HEK293 (cell line): Measurements from ENCODE around the gene EYS.

ENCODE experiments used
- CTCF ChIA-PET: fragments of 350-600 bp; formaldehyde crosslinking; extraction: SDS; loops from one replicate; lab custom pipeline; 2021; ENCODE audit warnings: antibody characterized with exemption; lab: Yijun Ruan, JAX
- POLR2A ChIA-PET: fragments of 300-600 bp; formaldehyde crosslinking; extraction: SDS; loops from one replicate; lab custom pipeline; 2020; ENCODE audit warnings: antibody characterized with exemption, inconsistent platforms; lab: Yijun Ruan, JAX
- H3K27ac ChIP-seq: fragments of 200-500 bp; sonication (Bioruptor generic); 2 replicates; pipeline ENCODE4 v1.5.1; 2014; ENCODE audit warnings: low read depth, low read length, control low read depth, inconsistent platforms; ENCODE audit errors: extremely low read depth
- H3K36me3 ChIP-seq, 2 experiments: fragments of 200-500 bp in 1 of 2; sonication (Bioruptor generic) in 1 of 2; 1 replicate in 1 of 2; 2 replicates in 1 of 2; pipeline ENCODE4 v1.5.1; 2014 to 2017; ENCODE audit warnings: inconsistent platforms in 2 of 2, low read length in 2 of 2; ENCODE audit not compliant: control insufficient read depth in 2 of 2, insufficient read depth in 1 of 2
- H3K4me1 ChIP-seq: fragments of 200-500 bp; sonication (Bioruptor generic); 2 replicates; pipeline ENCODE4 v1.5.1; 2014; ENCODE audit warnings: mild to moderate bottlenecking, low read length, inconsistent platforms; ENCODE audit not compliant: control insufficient read depth, insufficient read depth
- H3K4me3 ChIP-seq: 2 replicates; pipeline ENCODE4 v1.5.1; 2011; ENCODE audit warnings: low read depth, mild to moderate bottlenecking, control low read depth, low read length, moderate library complexity
- H3K9me3 ChIP-seq: fragments of 200-500 bp; sonication (Bioruptor generic); 2 replicates; pipeline ENCODE4 v1.5.1; 2014; ENCODE audit warnings: low read depth, low read length, inconsistent platforms; ENCODE audit not compliant: control insufficient read depth, insufficient read depth
- KLF1 ChIP-seq: fragments of 450-650 bp; formaldehyde crosslinking; IDR thresholded peaks from 2 replicates; pipeline ENCODE4 v1.5.1; 2016; ENCODE audit warnings: missing biosample characterization, missing genetic modification characterization
- OVOL3 ChIP-seq: fragments of 450-650 bp; formaldehyde crosslinking; IDR thresholded peaks from 2 replicates; pipeline ENCODE4 v1.5.1; 2016; ENCODE audit warnings: missing biosample characterization, missing genetic modification characterization
- REST ChIP-seq: fragments of 450-650 bp; formaldehyde crosslinking; IDR thresholded peaks from 2 replicates; pipeline ENCODE4 v1.5.1; 2016; ENCODE audit warnings: missing biosample characterization, missing genetic modification characterization
- ZBTB21 ChIP-seq: fragments of 450-650 bp; formaldehyde crosslinking; IDR thresholded peaks from 2 replicates; pipeline ENCODE4 v1.5.1; 2017; ENCODE audit warnings: missing biosample characterization, missing genetic modification characterization
- ZBTB48 ChIP-seq: fragments of 450-650 bp; formaldehyde crosslinking; IDR thresholded peaks from 2 replicates; pipeline ENCODE4 v1.5.1; 2016; ENCODE audit warnings: missing biosample characterization, missing genetic modification characterization
- ZNF114 ChIP-seq: fragments of 450-650 bp; formaldehyde crosslinking; IDR thresholded peaks from 2 replicates; pipeline ENCODE4 v1.5.0; 2017; ENCODE audit warnings: missing biosample characterization, missing genetic modification characterization
- ZNF133 ChIP-seq: fragments of 450-650 bp; formaldehyde crosslinking; IDR thresholded peaks from 2 replicates; pipeline ENCODE4 v1.5.1; 2016; ENCODE audit warnings: missing biosample characterization, missing genetic modification characterization
- ZNF211 ChIP-seq: fragments of 450-650 bp; formaldehyde crosslinking; IDR thresholded peaks from 2 replicates; pipeline ENCODE4 v1.5.1; 2016; ENCODE audit warnings: low read depth, missing biosample characterization, missing genetic modification characterization
- ZNF341 ChIP-seq: fragments of 450-650 bp; formaldehyde crosslinking; IDR thresholded peaks from 2 replicates; pipeline ENCODE4; 2016; ENCODE audit warnings: low read depth, missing biosample characterization, missing genetic modification characterization
- ZNF398 ChIP-seq: fragments of 450-650 bp; formaldehyde crosslinking; IDR thresholded peaks from 2 replicates; pipeline ENCODE4 v1.5.1; 2017; ENCODE audit warnings: missing biosample characterization, missing genetic modification characterization
- ZNF416 ChIP-seq: fragments of 450-650 bp; formaldehyde crosslinking; IDR thresholded peaks from 2 replicates; pipeline ENCODE4 v1.5.1; 2016; ENCODE audit warnings: missing biosample characterization, missing genetic modification characterization
- ZNF426 ChIP-seq: fragments of 450-650 bp; formaldehyde crosslinking; IDR thresholded peaks from 2 replicates; pipeline ENCODE4 v1.5.1; 2017; ENCODE audit warnings: missing biosample characterization, missing genetic modification characterization, mild to moderate bottlenecking, inconsistent platforms, moderate library complexity
- ZNF513 ChIP-seq: fragments of 450-650 bp; IDR thresholded peaks from 2 replicates; pipeline ENCODE4 v1.5.1; 2018; ENCODE audit warnings: missing biosample characterization, missing genetic modification characterization
- ZNF555 ChIP-seq: fragments of 450-650 bp; formaldehyde crosslinking; conservative IDR thresholded peaks from 2 replicates; pipeline ENCODE4 v1.5.1; 2017; ENCODE audit warnings: missing biosample characterization, mild to moderate bottlenecking, missing genetic modification characterization, inconsistent platforms
- ZNF777 ChIP-seq: fragments of 450-650 bp; formaldehyde crosslinking; IDR thresholded peaks from 2 replicates; pipeline ENCODE4 v1.5.1; 2017; ENCODE audit warnings: missing biosample characterization, missing genetic modification characterization, borderline replicate concordance
- ZNF785 ChIP-seq: fragments of 450-650 bp; formaldehyde crosslinking; IDR thresholded peaks from 2 replicates; pipeline ENCODE4 v1.5.1; 2016; ENCODE audit warnings: missing biosample characterization, missing genetic modification characterization
- ZSCAN4 ChIP-seq: fragments of 450-650 bp; formaldehyde crosslinking; IDR thresholded peaks from 2 replicates; pipeline ENCODE4 v1.5.1; 2017; ENCODE audit warnings: missing biosample characterization, missing genetic modification characterization
- TF ChIP-seq, protein P1 (sequence below): fragments of 450-650 bp; formaldehyde crosslinking; optimal IDR thresholded peaks from 2 replicates; pipeline ENCODE3; 2016; ENCODE audit warnings: missing biosample characterization, mild to moderate bottlenecking, missing genetic modification characterization
- TF ChIP-seq, protein P2 (sequence below): fragments of 450-650 bp; formaldehyde crosslinking; IDR thresholded peaks from 2 replicates; pipeline ENCODE4 v1.5.1; 2016; ENCODE audit warnings: missing biosample characterization, missing genetic modification characterization

The EYS gene

GRCh38 chr6:64221776-64222175, 1485.2 kb downstream of the EYS start:
- CTCF ChIA-PET: no interaction called here
- Histone ChIP-seq H3K4me1 (no peaks in the 10 kb centered on the region), H3K36me3 (no peaks in the 10 kb centered on the region), H3K9me3 (no peaks in the 10 kb centered on the region), H3K27ac (no peak overlapping the region), H3K4me3 (no peak overlapping the region)
- POLR2A ChIA-PET: no interaction called here
- TF ChIP-seq, protein P1, sequence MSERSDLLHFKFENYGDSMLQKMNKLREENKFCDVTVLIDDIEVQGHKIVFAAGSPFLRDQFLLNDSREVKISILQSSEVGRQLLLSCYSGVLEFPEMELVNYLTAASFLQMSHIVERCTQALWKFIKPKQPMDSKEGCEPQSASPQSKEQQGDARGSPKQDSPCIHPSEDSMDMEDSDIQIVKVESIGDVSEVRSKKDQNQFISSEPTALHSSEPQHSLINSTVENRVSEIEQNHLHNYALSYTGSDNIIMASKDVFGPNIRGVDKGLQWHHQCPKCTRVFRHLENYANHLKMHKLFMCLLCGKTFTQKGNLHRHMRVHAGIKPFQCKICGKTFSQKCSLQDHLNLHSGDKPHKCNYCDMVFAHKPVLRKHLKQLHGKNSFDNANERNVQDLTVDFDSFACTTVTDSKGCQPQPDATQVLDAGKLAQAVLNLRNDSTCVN (tag by site-specific recombination): no peak
- TF ChIP-seq ZBTB21 (tag by site-specific recombination) (no peak), ZNF777 (tag by site-specific recombination) (no peak), REST (tag by site-specific recombination) (no peak), ZNF426 (tag by site-specific recombination) (no peak)
- TF ChIP-seq, protein P2, sequence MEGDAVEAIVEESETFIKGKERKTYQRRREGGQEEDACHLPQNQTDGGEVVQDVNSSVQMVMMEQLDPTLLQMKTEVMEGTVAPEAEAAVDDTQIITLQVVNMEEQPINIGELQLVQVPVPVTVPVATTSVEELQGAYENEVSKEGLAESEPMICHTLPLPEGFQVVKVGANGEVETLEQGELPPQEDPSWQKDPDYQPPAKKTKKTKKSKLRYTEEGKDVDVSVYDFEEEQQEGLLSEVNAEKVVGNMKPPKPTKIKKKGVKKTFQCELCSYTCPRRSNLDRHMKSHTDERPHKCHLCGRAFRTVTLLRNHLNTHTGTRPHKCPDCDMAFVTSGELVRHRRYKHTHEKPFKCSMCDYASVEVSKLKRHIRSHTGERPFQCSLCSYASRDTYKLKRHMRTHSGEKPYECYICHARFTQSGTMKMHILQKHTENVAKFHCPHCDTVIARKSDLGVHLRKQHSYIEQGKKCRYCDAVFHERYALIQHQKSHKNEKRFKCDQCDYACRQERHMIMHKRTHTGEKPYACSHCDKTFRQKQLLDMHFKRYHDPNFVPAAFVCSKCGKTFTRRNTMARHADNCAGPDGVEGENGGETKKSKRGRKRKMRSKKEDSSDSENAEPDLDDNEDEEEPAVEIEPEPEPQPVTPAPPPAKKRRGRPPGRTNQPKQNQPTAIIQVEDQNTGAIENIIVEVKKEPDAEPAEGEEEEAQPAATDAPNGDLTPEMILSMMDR: no peak

DNA sequence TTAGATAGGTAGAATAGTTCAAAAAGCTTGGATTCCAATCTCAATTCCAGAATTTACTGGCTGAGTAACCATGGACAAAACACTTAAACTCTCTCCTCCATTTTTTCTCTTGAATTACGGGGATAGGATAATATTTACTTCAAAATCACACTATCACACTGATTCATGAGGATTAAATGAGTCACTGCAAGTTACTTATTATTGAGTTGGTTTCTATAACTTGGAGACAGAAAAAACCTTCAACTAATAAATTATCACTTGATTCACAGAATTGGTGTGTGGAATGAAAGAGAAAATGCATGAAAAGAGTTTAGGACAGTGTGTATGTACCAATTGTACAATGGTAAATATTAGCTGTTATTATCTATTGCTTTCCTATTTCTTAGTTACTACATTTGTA, 1486.2 kb downstream of the EYS start:
- ChIA-PET POLR2A (no interaction called here), CTCF (interaction anchor here (0.6 to 1.0 kb wide), 2 partner anchors 9 to 60 kb away, joined by 3 read pairs; no protein-coding TSS in a partner anchor)
- TF ChIP-seq ZNF114 (tag by site-specific recombination) (no peak), ZNF341 (no peak), ZNF211 (tag by site-specific recombination) (no peak)
- H3K4me1 ChIP-seq: no peaks in the 10 kb centered on the region
- no peak overlapping the region for H3K27ac ChIP-seq
- H3K4me3 ChIP-seq: no peak overlapping the region
- H3K36me3 ChIP-seq: no peaks in the 10 kb centered on the region
- H3K9me3 ChIP-seq: no peaks in the 10 kb centered on the region

DNA sequence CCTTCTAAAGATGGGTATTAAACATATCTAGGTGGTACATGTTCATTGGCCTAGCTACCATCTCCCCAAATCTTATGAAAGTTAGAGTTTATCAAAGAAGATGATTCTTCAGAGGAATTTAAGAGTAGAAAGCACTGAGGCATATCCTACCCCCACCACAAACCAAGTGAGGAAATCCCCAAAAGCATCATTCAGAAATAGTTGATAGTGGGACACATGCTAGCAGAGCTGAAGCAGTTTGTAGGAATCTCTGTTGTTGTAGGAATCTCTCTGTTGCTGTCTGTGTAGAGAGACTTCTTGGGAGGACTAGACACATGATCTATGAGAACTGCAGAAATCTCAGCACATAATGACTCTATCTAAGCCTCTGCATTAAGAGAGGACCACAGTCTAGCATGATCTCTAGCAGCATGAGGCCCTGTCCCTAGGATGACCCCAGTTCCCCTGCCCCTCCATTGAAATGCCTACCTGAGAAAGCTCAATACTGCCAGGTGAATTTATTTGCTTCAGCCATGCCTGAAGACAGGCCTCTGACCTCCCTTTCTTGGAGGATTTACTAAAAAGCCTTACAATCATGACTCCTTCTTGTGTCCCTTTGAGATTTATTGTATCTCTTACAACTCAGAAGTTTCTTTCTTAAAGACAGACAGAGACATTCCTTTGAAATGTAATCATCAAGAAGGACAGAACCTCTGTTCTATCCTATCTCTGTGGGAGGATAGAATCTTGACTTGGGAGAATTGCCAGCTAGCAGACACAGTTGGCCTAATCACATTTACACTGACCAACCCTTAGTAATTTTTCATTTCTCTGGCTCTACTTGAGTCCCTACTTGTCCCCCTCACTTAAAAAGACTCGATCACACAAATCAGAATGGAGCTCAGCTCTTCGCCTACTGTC, 1489.1 kb downstream of the EYS start:
- Histone ChIP-seq H3K36me3 (no peaks in the 10 kb centered on the region), H3K4me3 (no peak overlapping the region), H3K4me1 (no peaks in the 10 kb centered on the region), H3K27ac (no peak overlapping the region), H3K9me3 (no peaks in the 10 kb centered on the region)
- CTCF ChIA-PET: no interaction called here
- POLR2A ChIA-PET: interaction anchor here (1.0 kb wide), 1 partner anchor 30 kb away, joined by 3 read pairs; no protein-coding TSS in a partner anchor
- TF ChIP-seq ZSCAN4 (tag by site-specific recombination) (no peak), ZNF555 (tag by site-specific recombination) (no peak), OVOL3 (tag by site-specific recombination) (no peak), ZNF398 (tag by site-specific recombination) (no peak), ZBTB48 (tag by site-specific recombination) (no peak), ZNF785 (tag by site-specific recombination) (no peak), ZNF133 (tag by site-specific recombination) (no peak), KLF1 (no peak), ZNF416 (tag by site-specific recombination) (no peak), ZNF513 (tag by site-specific recombination) (no peak)
